ENCODE data around the gene CIP2A. TPM values are rescaled to one million over a fixed set of nuclear protein-coding genes. Genes with fewer than 3 reads are reported as not detected.

The CIP2A gene
- total RNA-seq, 1 donor from 2014 or later = 1.6 TPM

GRCh38 chr3:108602249-108602934 lies 13.2 kb upstream of the CIP2A start:
- peaks cover 22% of the 10 kb centered on the region for H3K4me1 ChIP-seq
- H3K36me3 ChIP-seq = no peaks in the 10 kb centered on the region
- intact Hi-C loops (cut with micrococcal nuclease) = no loop called here
- no peak for DNase-seq
- H3K9me3 ChIP-seq (replicated peaks) = no peaks in the 10 kb centered on the region
- peak overlapping the region; percentile 15 for H3K4me3 ChIP-seq
- no peak overlapping the region for H3K27ac ChIP-seq (replicated peaks)
- H3K27me3 ChIP-seq (ENCODE audit: low read depth) = no peaks in the 10 kb centered on the region
- TF ChIP-seq CTCF (IDR thresholded peaks at IDR 0.05; ENCODE audit: borderline replicate concordance) = no peak

GRCh38 chr3:108599677-108600409 lies 10.6 kb upstream of the CIP2A start:
- no peak for TF ChIP-seq CTCF (IDR thresholded peaks at IDR 0.05; ENCODE audit: borderline replicate concordance)
- intact Hi-C loops (cut with micrococcal nuclease) = no loop called here

GRCh38 chr3:108598375-108598774 lies 9.1 kb upstream of the CIP2A start:
- Histone ChIP-seq H3K36me3 (no peaks in the 10 kb centered on the region), H3K9me3 (replicated peaks) (no peaks in the 10 kb centered on the region), H3K4me3 (no peak overlapping the region), H3K27ac (replicated peaks) (no peak overlapping the region), H3K4me1 (peaks cover 32% of the 10 kb centered on the region), H3K27me3 (ENCODE audit: low read depth) (no peaks in the 10 kb centered on the region)
- intact Hi-C loops (cut with micrococcal nuclease) = no loop called here
- DNase-seq = no peak
- TF ChIP-seq CTCF (IDR thresholded peaks at IDR 0.05; ENCODE audit: borderline replicate concordance) = no peak

More at GRCh38 chr3:108599677-108600409, 10.6 kb upstream of the CIP2A start:
- DNase-seq = no peak
- Histone ChIP-seq H3K4me1 (peaks cover 32% of the 10 kb centered on the region), H3K9me3 (replicated peaks) (no peaks in the 10 kb centered on the region), H3K27ac (replicated peaks) (no peak overlapping the region), H3K4me3 (no peak overlapping the region), H3K36me3 (no peaks in the 10 kb centered on the region), H3K27me3 (ENCODE audit: low read depth) (no peaks in the 10 kb centered on the region)

- intact Hi-C loops (cut with micrococcal nuclease) = no loop called here
- Histone ChIP-seq H3K4me3 (no peak overlapping the region), H3K27ac (replicated peaks) (no peak overlapping the region), H3K4me1 (peaks cover 29% of the 10 kb centered on the region), H3K36me3 (no peaks in the 10 kb centered on the region), H3K9me3 (replicated peaks) (no peaks in the 10 kb centered on the region), H3K27me3 (ENCODE audit: low read depth) (no peaks in the 10 kb centered on the region)
- no peak for DNase-seq
- no peak for TF ChIP-seq CTCF (IDR thresholded peaks at IDR 0.05; ENCODE audit: borderline replicate concordance)
Measured at GRCh38 chr3:108595321-108595720, 6.1 kb upstream of the CIP2A start.

- H3K36me3 ChIP-seq = no peaks in the 10 kb centered on the region
- no peaks in the 10 kb centered on the region for H3K27me3 ChIP-seq (ENCODE audit: low read depth)
- H3K4me1 ChIP-seq = peaks cover 43% of the 10 kb centered on the region
- TF ChIP-seq CTCF (IDR thresholded peaks at IDR 0.05; ENCODE audit: borderline replicate concordance) = no peak
- no peaks in the 10 kb centered on the region for H3K9me3 ChIP-seq (replicated peaks)
- intact Hi-C loops (cut with micrococcal nuclease) = no loop called here
- DNase-seq = no peak
- no peak overlapping the region for H3K27ac ChIP-seq (replicated peaks)
- peak overlapping the region; percentile 90 for H3K4me3 ChIP-seq
Measured at GRCh38 chr3:108590460-108590859, 1.2 kb upstream of the CIP2A start.
